ENCODE data around the gene TGIF1. TPM values are rescaled to one million over a fixed set of nuclear protein-coding genes. Genes with fewer than 3 reads are reported as not detected.

Gene TGIF1
- total and polyA plus RNA-seq, 2 experiments from 2014 or later, result 41.2 to 62.7 TPM

DNA sequence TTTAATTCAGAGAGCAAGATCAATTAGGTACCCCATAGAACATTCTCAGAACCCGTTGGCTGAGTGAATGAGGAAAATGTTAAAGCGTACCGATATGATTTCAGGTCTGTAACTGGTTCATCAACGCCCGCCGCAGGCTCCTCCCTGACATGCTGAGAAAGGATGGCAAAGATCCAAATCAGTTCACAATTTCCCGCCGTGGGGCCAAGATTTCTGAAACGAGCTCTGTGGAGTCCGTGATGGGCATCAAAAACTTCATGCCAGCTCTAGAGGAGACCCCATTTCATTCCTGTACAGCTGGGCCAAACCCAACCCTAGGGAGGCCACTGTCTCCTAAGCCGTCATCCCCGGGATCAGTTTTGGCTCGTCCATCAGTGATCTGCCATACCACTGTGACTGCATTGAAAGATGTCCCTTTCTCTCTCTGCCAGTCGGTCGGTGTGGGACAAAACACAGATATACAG, 7.3 kb downstream of the TGIF1 start:
- Histone ChIP-seq H3K4me1 (ENCODE audit: low read depth) (peaks cover 18% of the 10 kb centered on the region), H3K9me3 (ENCODE audit: low read depth) (no peaks in the 10 kb centered on the region), H3K27ac (peak overlapping the region; percentile 49), H3K36me3 (peaks cover 41% of the 10 kb centered on the region), H3K4me3 (no peak overlapping the region), H3K27me3 (no peaks in the 10 kb centered on the region)
- DNase-seq (ENCODE audit: low read depth in 1 of 2, low spot score in 1 of 2), result no peak
- TF ChIP-seq, protein P1, sequence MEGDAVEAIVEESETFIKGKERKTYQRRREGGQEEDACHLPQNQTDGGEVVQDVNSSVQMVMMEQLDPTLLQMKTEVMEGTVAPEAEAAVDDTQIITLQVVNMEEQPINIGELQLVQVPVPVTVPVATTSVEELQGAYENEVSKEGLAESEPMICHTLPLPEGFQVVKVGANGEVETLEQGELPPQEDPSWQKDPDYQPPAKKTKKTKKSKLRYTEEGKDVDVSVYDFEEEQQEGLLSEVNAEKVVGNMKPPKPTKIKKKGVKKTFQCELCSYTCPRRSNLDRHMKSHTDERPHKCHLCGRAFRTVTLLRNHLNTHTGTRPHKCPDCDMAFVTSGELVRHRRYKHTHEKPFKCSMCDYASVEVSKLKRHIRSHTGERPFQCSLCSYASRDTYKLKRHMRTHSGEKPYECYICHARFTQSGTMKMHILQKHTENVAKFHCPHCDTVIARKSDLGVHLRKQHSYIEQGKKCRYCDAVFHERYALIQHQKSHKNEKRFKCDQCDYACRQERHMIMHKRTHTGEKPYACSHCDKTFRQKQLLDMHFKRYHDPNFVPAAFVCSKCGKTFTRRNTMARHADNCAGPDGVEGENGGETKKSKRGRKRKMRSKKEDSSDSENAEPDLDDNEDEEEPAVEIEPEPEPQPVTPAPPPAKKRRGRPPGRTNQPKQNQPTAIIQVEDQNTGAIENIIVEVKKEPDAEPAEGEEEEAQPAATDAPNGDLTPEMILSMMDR (IDR thresholded peaks at IDR 0.05; ENCODE audit: low read depth, low read length), result no peak

- Histone ChIP-seq H3K4me1 (ENCODE audit: low read depth) (peaks cover 18% of the 10 kb centered on the region), H3K36me3 (peaks cover 41% of the 10 kb centered on the region), H3K27ac (peak overlapping the region; percentile 44), H3K27me3 (no peaks in the 10 kb centered on the region), H3K9me3 (ENCODE audit: low read depth) (no peaks in the 10 kb centered on the region), H3K4me3 (no peak overlapping the region)
- TF ChIP-seq, protein P1 (IDR thresholded peaks at IDR 0.05; ENCODE audit: low read depth, low read length), result no peak
- DNase-seq (ENCODE audit: low read depth in 1 of 2, low spot score in 1 of 2), result no peak
These were observed 8.4 kb downstream of the TGIF1 start for GRCh38 chr18:3458378-3458777.

DNA sequence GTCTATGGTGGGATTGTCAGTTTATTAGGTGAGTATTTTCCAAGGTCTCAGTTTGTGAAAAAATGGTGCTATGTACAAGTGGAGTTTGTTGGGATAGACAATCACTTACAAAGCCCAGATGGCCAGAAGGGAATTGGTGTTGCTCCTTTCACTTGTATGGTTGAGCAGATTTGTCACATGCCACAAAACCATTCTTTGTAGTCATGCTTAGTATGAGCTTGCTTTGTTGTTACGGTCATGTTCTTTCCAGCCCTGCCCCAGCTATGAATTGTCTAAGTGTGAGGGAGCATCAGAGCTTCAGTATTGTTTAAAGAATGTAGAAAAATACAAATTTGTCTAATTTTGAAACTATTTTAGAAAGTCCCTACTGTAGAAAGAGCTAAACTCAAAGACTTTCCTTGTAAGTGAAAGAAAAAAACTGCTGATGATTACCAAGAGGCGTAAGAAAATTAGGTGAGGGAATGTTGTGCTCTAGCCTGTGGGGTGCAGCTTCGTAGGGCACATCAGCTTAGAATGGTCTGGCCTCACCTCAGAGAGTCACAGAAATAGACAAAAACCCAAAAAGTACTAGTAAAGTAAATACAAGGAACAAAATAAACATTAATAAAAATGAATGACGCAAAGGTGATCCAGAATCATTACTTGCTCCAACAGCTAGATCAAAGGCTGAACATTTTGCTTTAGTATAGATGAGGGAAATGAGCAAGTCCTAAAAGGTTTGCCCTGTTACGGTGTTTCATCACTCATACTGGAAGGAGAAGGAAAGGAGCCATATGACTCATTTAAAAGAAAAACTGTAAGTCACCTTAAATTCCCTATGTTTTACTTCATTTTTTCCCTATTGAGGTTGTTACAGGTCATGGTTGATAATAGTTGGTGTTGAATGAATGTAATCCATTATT, 9.2 kb downstream of the TGIF1 start:
- Histone ChIP-seq H3K27me3 (no peaks in the 10 kb centered on the region), H3K4me3 (no peak overlapping the region), H3K4me1 (ENCODE audit: low read depth) (peaks cover 18% of the 10 kb centered on the region), H3K27ac (peak overlapping the region; percentile 44), H3K36me3 (peaks cover 41% of the 10 kb centered on the region), H3K9me3 (ENCODE audit: low read depth) (no peaks in the 10 kb centered on the region)
- DNase-seq (ENCODE audit: low read depth in 1 of 2, low spot score in 1 of 2), result peak in 1 of 2 donors; percentile 55
- TF ChIP-seq, protein P1 (IDR thresholded peaks at IDR 0.05; ENCODE audit: low read depth, low read length), result no peak

DNA sequence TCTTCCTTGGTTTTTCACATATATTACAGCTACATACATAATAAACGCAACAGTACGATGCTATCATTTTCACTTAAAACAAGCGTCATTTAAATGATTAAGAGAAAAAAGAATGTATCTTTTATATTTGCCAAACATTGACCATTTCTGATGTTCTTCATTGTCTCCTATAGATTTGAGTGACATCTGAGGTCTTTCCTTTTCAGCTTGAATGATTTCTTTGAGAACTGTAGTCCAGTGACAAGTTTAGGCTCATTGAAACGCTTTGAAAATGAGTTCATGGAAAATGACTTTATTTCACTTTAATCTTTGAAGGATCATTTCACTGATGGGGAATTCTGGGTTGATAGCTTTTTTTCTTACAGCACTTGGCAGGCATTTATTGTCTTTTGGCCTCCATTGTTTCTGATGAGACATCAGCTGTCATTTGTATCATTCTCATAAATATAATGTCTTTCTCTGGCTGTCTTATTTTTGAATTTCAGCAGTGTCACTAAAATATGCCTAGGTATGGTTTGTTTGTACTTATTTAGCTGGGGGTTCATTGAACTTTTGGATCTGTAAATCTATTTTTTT, 10.9 kb downstream of the TGIF1 start:
- Histone ChIP-seq H3K9me3 (ENCODE audit: low read depth) (no peaks in the 10 kb centered on the region), H3K27ac (no peak overlapping the region), H3K4me3 (no peak overlapping the region), H3K27me3 (no peaks in the 10 kb centered on the region), H3K36me3 (peaks cover 41% of the 10 kb centered on the region), H3K4me1 (ENCODE audit: low read depth) (peaks cover 7% of the 10 kb centered on the region)
- DNase-seq (ENCODE audit: low read depth in 1 of 2, low spot score in 1 of 2), result no peak
- TF ChIP-seq, protein P1 (IDR thresholded peaks at IDR 0.05; ENCODE audit: low read depth, low read length), result no peak

DNA sequence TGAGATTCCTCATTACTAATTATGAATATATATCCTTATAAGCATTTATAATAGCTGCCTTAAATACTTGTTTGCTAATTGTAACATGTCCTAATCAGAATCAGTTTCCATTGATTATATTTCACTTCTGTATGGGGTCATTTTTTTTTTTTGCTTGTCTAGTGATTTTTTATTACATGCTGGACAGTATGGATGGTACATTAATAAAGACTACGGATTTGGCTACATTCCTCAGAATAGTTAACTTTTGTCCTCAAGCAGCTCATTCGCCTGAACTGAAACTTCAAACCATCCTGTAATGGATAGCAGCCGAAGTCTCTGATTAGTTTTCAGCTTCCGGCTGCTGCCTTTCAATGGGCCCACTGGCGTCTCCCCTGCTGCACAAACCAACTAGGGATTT, 11.7 kb downstream of the TGIF1 start:
- no peak for DNase-seq (ENCODE audit: low read depth in 1 of 2, low spot score in 1 of 2)
- peak overlapping the region; percentile 25 for H3K27ac ChIP-seq
- peaks cover 36% of the 10 kb centered on the region for H3K36me3 ChIP-seq
- peaks cover 4% of the 10 kb centered on the region for H3K4me1 ChIP-seq (ENCODE audit: low read depth)
- H3K4me3 ChIP-seq, result no peak overlapping the region
- no peaks in the 10 kb centered on the region for H3K9me3 ChIP-seq (ENCODE audit: low read depth)
- H3K27me3 ChIP-seq, result no peaks in the 10 kb centered on the region
- TF ChIP-seq, protein P1 (IDR thresholded peaks at IDR 0.05; ENCODE audit: low read depth, low read length), result no peak

Measured in cardiac muscle cell (in vitro differentiated cells and primary cell).